IMR-90 (cell line): Measurements from ENCODE around the gene RNPEPL1. TPM values are rescaled to one million over a fixed set of nuclear protein-coding genes. Genes with fewer than 3 reads are reported as not detected.

Source experiments
- ATAC-seq: fragments of 200-7000 bp; cut with Tn5 transposase; 2 replicates; pipeline ENCODE4 v1.9.1; 2020; ENCODE audit warnings: low read depth, mild to moderate bottlenecking, moderate library complexity
- BruUV-seq: library from RNA; stranded (reverse); fragments of 400-500 nt; replicated peaks from 2 replicates; lab custom pipeline; 2021; lab: Mats Ljungman, UMichigan
- CTCF ChIA-PET: fragments of 300-600 bp; formaldehyde crosslinking; extraction: SDS; loops from one replicate; lab custom pipeline; 2021; ENCODE audit warnings: antibody characterized with exemption; lab: Yijun Ruan, JAX
- POLR2A ChIA-PET: fragments of 300-600 bp; sonication (Branson Sonifier 250); formaldehyde crosslinking; loops from one replicate; lab custom pipeline; 2022; ENCODE audit warnings: antibody characterized with exemption; ENCODE audit not compliant: unreplicated experiment; lab: Charles Lee
- DNase-seq: peaks from one replicate; pipeline ENCODE4 v3.0.0; 2013
- H2AFZ ChIP-seq: replicated peaks from 2 replicates; pipeline ENCODE3; 2013; ENCODE audit warnings: low read length, mild to moderate bottlenecking; ENCODE audit not compliant: poor library complexity
- H2AK5ac ChIP-seq: 2 replicates; pipeline ENCODE4 v1.6.1; 2013; ENCODE audit warnings: low read depth, low read length, inconsistent platforms
- H2AK9ac ChIP-seq: replicated peaks from 2 replicates; pipeline ENCODE3; 2013; ENCODE audit warnings: mild to moderate bottlenecking, low read depth, low read length, moderate library complexity; ENCODE audit not compliant: poor library complexity
- H2BK120ac ChIP-seq: 2 replicates; pipeline ENCODE4 v1.6.1; 2013; ENCODE audit warnings: low read depth, low read length, inconsistent platforms
- H2BK15ac ChIP-seq: 3 replicates; pipeline ENCODE4 v1.6.1; 2013; ENCODE audit warnings: low read depth, low read length, inconsistent platforms
- H2BK20ac ChIP-seq: 2 replicates; pipeline ENCODE4 v1.6.1; 2013; ENCODE audit warnings: low read depth, mild to moderate bottlenecking, inconsistent platforms, low read length, moderate library complexity
- H2BK5ac ChIP-seq: 2 replicates; pipeline ENCODE4 v1.6.1; 2013; ENCODE audit warnings: mild to moderate bottlenecking, low read depth, low read length, inconsistent platforms; ENCODE audit not compliant: poor library complexity, severe bottlenecking
- H3K14ac ChIP-seq: replicated peaks from 2 replicates; pipeline ENCODE4 v1.6.1; 2013; ENCODE audit warnings: low read depth, low read length, inconsistent platforms
- H3K18ac ChIP-seq: 2 replicates; pipeline ENCODE4 v1.6.1; 2013; ENCODE audit warnings: low read depth, low read length, control low read depth
- H3K23ac ChIP-seq: 2 replicates; pipeline ENCODE4 v1.6.1; 2013; ENCODE audit warnings: low read depth, low read length, inconsistent platforms
- H3K27ac ChIP-seq: 2 replicates; pipeline ENCODE4 v1.5.1; 2013; ENCODE audit warnings: mild to moderate bottlenecking, control low read depth, low read length; ENCODE audit not compliant: insufficient read depth
- H3K27me3 ChIP-seq: 2 replicates; pipeline ENCODE4 v1.6.1; 2013; ENCODE audit warnings: low read length; ENCODE audit not compliant: control insufficient read depth, insufficient read depth
- H3K36me3 ChIP-seq: 2 replicates; pipeline ENCODE4 v1.6.1; 2013; ENCODE audit warnings: low read length, mixed read lengths; ENCODE audit not compliant: control insufficient read depth, insufficient read depth
- H3K4ac ChIP-seq: 2 replicates; pipeline ENCODE4 v1.6.1; 2013; ENCODE audit warnings: low read depth, low read length, inconsistent platforms
- H3K4me1 ChIP-seq: 2 replicates; pipeline ENCODE4 v1.6.1; 2013; ENCODE audit warnings: low read length, mixed read lengths; ENCODE audit not compliant: control insufficient read depth, insufficient read depth
- H3K4me2 ChIP-seq: 2 replicates; pipeline ENCODE4 v1.6.1; 2013; ENCODE audit warnings: low read depth, mild to moderate bottlenecking, control low read depth, low read length, moderate library complexity
- H3K4me3 ChIP-seq: 2 replicates; pipeline ENCODE4 v1.5.1; 2013; ENCODE audit warnings: low read depth, mild to moderate bottlenecking, control low read depth, low read length, moderate library complexity; ENCODE audit not compliant: insufficient read depth
- H3K56ac ChIP-seq: 2 replicates; pipeline ENCODE4 v1.6.1; 2013; ENCODE audit warnings: low read length, inconsistent platforms; ENCODE audit not compliant: insufficient read depth; ENCODE audit errors: extremely low read depth
- H3K79me1 ChIP-seq, 2 experiments: 2 replicates each; pipeline ENCODE4 v1.6.1; 2013; ENCODE audit warnings: low read length in 2 of 2, inconsistent platforms in 1 of 2, low read depth in 1 of 2
- H3K9ac ChIP-seq: 2 replicates; pipeline ENCODE4 v1.6.1; 2013; ENCODE audit warnings: low read depth, low read length, control low read depth
- H3K9me1 ChIP-seq: 2 replicates; pipeline ENCODE4 v1.6.1; 2013; ENCODE audit warnings: low read length, inconsistent platforms; ENCODE audit not compliant: insufficient read depth
- H3K9me3 ChIP-seq: 2 replicates; pipeline ENCODE4 v1.6.1; 2013; ENCODE audit warnings: low read length; ENCODE audit not compliant: control insufficient read depth, insufficient read depth
- H4K20me1 ChIP-seq: 2 replicates; pipeline ENCODE4 v1.6.1; 2013; ENCODE audit warnings: low read length, inconsistent platforms; ENCODE audit not compliant: insufficient read depth
- H4K5ac ChIP-seq: 2 replicates; pipeline ENCODE4 v1.6.1; 2013; ENCODE audit warnings: mild to moderate bottlenecking, low read depth, low read length, control low read depth
- H4K8ac ChIP-seq, 2 experiments: 2 replicates each; pipeline ENCODE4 v1.6.1; 2013; ENCODE audit warnings: low read depth in 2 of 2, low read length in 2 of 2, control low read depth in 1 of 2, inconsistent platforms in 1 of 2
- H4K91ac ChIP-seq: 2 replicates; pipeline ENCODE4 v1.6.1; 2013; ENCODE audit warnings: low read depth, low read length, inconsistent platforms; ENCODE audit not compliant: insufficient read depth
- BHLHE40 ChIP-seq: fragments of 150-350 bp; IDR thresholded peaks from 2 replicates; pipeline ENCODE4 v1.6.1; 2016; ENCODE audit warnings: mild to moderate bottlenecking, low read depth, low read length
- CHD1 ChIP-seq: IDR thresholded peaks from 2 replicates; pipeline ENCODE4 v1.6.1; 2012; ENCODE audit warnings: low read depth, low read length, improper control_type of control experiment
- MAFK ChIP-seq: IDR thresholded peaks from 2 replicates; pipeline ENCODE4 v1.6.1; 2012; ENCODE audit warnings: low read depth, low read length, improper control_type of control experiment
- MAZ ChIP-seq: IDR thresholded peaks from 2 replicates; pipeline ENCODE4 v1.6.1; 2012; ENCODE audit warnings: low read depth, mild to moderate bottlenecking, low read length, improper control_type of control experiment, moderate library complexity, borderline replicate concordance
- MXI1 ChIP-seq: IDR thresholded peaks from 2 replicates; pipeline ENCODE4 v1.6.1; 2012; ENCODE audit warnings: low read depth, mild to moderate bottlenecking, low read length, moderate library complexity, borderline replicate concordance
- NFE2L2 ChIP-seq: fragments of 150-350 bp; IDR thresholded peaks from 2 replicates; pipeline ENCODE4 v1.6.1; 2016; ENCODE audit warnings: low read depth, mild to moderate bottlenecking, low read length
- RAD21 ChIP-seq: IDR thresholded peaks from 2 replicates; pipeline ENCODE4 v1.6.1; 2012; ENCODE audit warnings: low read length, improper control_type of control experiment
- RCOR1 ChIP-seq: IDR thresholded peaks from 2 replicates; pipeline ENCODE4 v1.6.1; 2012; ENCODE audit warnings: mild to moderate bottlenecking, low read length, improper control_type of control experiment; ENCODE audit not compliant: insufficient replicate concordance
- RFX5 ChIP-seq: IDR thresholded peaks from 2 replicates; pipeline ENCODE4 v1.8.0; 2012; ENCODE audit warnings: low read depth, mild to moderate bottlenecking, low read length, moderate library complexity
- WGBS, 2 experiments: methylation state at CpG; one replicate each; pipeline versions ENCODE4 v1.1.5 to v1.1.7; 2013; ENCODE audit warnings: missing lambda C conversion rate in 2 of 2; ENCODE audit not compliant: insufficient read length in 1 of 2; ENCODE audit errors: extremely low coverage in 2 of 2; 5-methylcytosine and 5-hydroxymethylcytosine counted together
- dilution Hi-C: fragments of 300-500 bp; cut with HindIII; formaldehyde crosslinking; loops from one replicate; pipeline ENCODE4 v1.14.3; 2018; ENCODE audit warnings: low sequenced_read_pairs; ENCODE audit not compliant: unreplicated experiment
- in situ Hi-C: fragments of 300-500 bp; cut with MboI; formaldehyde crosslinking; loops from 3 replicates; pipeline ENCODE4 v1.14.3; 2019; ENCODE audit warnings: low sequenced_read_pairs, inconsistent platforms, mixed read lengths
- intact Hi-C: fragments of 100-400 bp; cut with micrococcal nuclease; formaldehyde crosslinking; loops from 2 replicates; pipeline ENCODE4 v1.10.0; 2022
- polyA plus RNA-seq, 3 experiments: library from polyadenylated mRNA; depleted of rRNA; stranded (reverse); fragments of >200 nt; gene quantifications; 2 replicates each; pipeline ENCODE4 v1.2.3, GENCODE V29; 2012; ENCODE audit warnings: low replicate concordance in 1 of 3
- total RNA-seq: library from RNA; depleted of rRNA; stranded (reverse); fragments of >200 nt; gene quantifications from 2 replicates; pipeline ENCODE4 v1.2.3, GENCODE V29; 2012
- TF ChIP-seq, protein P1 (sequence below): fragments of 150-350 bp; IDR thresholded peaks from 2 replicates; pipeline ENCODE4 v1.6.1; 2016; ENCODE audit warnings: low read depth, mild to moderate bottlenecking, low read length, moderate library complexity, borderline replicate concordance
- TF ChIP-seq, protein P2 (sequence below): conservative IDR thresholded peaks from 2 replicates; pipeline ENCODE4 v1.5.1; 2012; ENCODE audit warnings: mild to moderate bottlenecking, low read depth, low read length, improper control_type of control experiment

Gene RNPEPL1
- total and polyA plus RNA-seq, 2 of the 4 experiments (the other 2 are of a cell fraction): 3.8 to 18.7 TPM

DNA sequence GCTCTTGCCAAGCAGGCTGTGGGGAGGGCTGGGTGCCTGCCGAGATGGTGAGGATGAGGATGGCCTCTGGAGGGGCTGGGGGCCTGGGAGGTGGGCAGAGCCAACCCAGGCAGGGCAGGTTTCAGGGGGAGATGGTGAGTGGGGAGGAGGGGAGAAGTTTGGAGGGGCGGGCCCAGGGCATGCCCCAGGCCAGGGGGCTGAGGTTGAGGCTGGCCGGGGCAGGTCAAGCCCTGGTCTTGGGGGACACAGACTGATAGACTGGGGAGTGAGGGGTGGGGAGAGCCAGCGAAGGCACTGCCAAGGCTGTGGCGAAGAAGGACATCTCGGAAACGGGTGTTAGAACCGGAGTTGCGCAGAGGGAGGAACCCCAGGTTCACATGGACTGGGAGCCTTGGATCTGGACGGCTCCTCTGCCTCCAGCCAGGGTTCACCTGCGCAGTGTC lies 30.9 kb downstream of the RNPEPL1 start:
- Histone ChIP-seq H3K9me3 (no peaks in the 10 kb centered on the region), H4K5ac (no peak overlapping the region), H3K4ac (no peak overlapping the region), H2AK5ac (no peak overlapping the region), H3K27me3 (no peaks in the 10 kb centered on the region), H3K4me2 (no peak overlapping the region), H2AK9ac (no peak overlapping the region), H3K56ac (no peak overlapping the region), H3K18ac (no peak overlapping the region), H2BK20ac (no peak overlapping the region), H3K79me1 (0 out of 4 replicates have a peak, but pooled peaks cover 0 to under 1% of the 10 kb centered on the region in 2 experiments), H3K36me3 (peaks cover 19% of the 10 kb centered on the region), H3K4me1 (no peaks in the 10 kb centered on the region), H4K8ac (no peak overlapping the region), H3K9me1 (no peaks in the 10 kb centered on the region), H3K27ac (no peak overlapping the region), H2BK5ac (no peak overlapping the region), H2BK120ac (no peak overlapping the region), H2AFZ (no peak overlapping the region), H3K14ac (no peak overlapping the region), H3K4me3 (no peak overlapping the region), H2BK15ac (no peak overlapping the region), H3K23ac (no peak overlapping the region), H4K20me1 (no peaks in the 10 kb centered on the region; the same call in 1 of the 2 replicates), H4K91ac (no peak overlapping the region), H3K9ac (no peak overlapping the region)
- ATAC-seq (no peak), DNase-seq (no peak)
- POLR2A ChIA-PET: no interaction called here
- dilution Hi-C loops: no loop called here
- intact Hi-C loops: no loop called here
- CTCF ChIA-PET: no interaction called here
- TF ChIP-seq RFX5 (no peak), BHLHE40 (no peak), NFE2L2 (no peak), MXI1 (no peak), MAZ (no peak), RAD21 (no peak), MAFK (no peak), CHD1 (no peak), RCOR1 (no peak)
- TF ChIP-seq, protein P1, sequence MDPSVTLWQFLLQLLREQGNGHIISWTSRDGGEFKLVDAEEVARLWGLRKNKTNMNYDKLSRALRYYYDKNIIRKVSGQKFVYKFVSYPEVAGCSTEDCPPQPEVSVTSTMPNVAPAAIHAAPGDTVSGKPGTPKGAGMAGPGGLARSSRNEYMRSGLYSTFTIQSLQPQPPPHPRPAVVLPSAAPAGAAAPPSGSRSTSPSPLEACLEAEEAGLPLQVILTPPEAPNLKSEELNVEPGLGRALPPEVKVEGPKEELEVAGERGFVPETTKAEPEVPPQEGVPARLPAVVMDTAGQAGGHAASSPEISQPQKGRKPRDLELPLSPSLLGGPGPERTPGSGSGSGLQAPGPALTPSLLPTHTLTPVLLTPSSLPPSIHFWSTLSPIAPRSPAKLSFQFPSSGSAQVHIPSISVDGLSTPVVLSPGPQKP: no peak
- TF ChIP-seq, protein P2, sequence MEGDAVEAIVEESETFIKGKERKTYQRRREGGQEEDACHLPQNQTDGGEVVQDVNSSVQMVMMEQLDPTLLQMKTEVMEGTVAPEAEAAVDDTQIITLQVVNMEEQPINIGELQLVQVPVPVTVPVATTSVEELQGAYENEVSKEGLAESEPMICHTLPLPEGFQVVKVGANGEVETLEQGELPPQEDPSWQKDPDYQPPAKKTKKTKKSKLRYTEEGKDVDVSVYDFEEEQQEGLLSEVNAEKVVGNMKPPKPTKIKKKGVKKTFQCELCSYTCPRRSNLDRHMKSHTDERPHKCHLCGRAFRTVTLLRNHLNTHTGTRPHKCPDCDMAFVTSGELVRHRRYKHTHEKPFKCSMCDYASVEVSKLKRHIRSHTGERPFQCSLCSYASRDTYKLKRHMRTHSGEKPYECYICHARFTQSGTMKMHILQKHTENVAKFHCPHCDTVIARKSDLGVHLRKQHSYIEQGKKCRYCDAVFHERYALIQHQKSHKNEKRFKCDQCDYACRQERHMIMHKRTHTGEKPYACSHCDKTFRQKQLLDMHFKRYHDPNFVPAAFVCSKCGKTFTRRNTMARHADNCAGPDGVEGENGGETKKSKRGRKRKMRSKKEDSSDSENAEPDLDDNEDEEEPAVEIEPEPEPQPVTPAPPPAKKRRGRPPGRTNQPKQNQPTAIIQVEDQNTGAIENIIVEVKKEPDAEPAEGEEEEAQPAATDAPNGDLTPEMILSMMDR: no peak
- in situ Hi-C loops: no loop called here
- WGBS, 2 experiments: 93% methylated on average over 7 of the region's 11 CpGs; no CpG with 5 or more reads in 1 of the 2 experiments
- BruUV-seq: no TSS peak
